Neural crest cell (in vitro differentiated cells): ENCODE results near the gene ANO3. TPM values are rescaled to one million over a fixed set of nuclear protein-coding genes. Genes with fewer than 3 reads are reported as not detected.

ENCODE experiments used
- DNase-seq: peaks from one replicate; pipeline ENCODE4 v3.0.0; 2021; ENCODE audit warnings: low read depth, mixed read lengths, low spot score
- H3K27ac Mint-ChIP-seq: one replicate; pipeline ENCODE4 v1.8.0; 2021; ENCODE audit warnings: mild to moderate bottlenecking, mixed read lengths; ENCODE audit not compliant: unreplicated experiment
- H3K27me3 Mint-ChIP-seq: 2 replicates; pipeline ENCODE4 v1.8.0; 2021; ENCODE audit warnings: low read depth, mild to moderate bottlenecking, mixed read lengths
- H3K36me3 Mint-ChIP-seq: 2 replicates; pipeline ENCODE4 v1.8.0; 2021; ENCODE audit warnings: low read depth, mild to moderate bottlenecking, mixed read lengths
- H3K4me1 Mint-ChIP-seq: 2 replicates; pipeline ENCODE4 v1.8.0; 2021; ENCODE audit warnings: mixed read lengths
- H3K4me3 Mint-ChIP-seq: one replicate; pipeline ENCODE4 v1.8.0; 2021; ENCODE audit warnings: mild to moderate bottlenecking, mixed read lengths
- H3K9me3 Mint-ChIP-seq: 2 replicates; pipeline ENCODE4 v1.8.0; 2021; ENCODE audit warnings: mixed read lengths
- total RNA-seq: library from RNA; stranded (reverse); gene quantifications from 2 replicates; pipeline ENCODE4 v1.2.1, GENCODE V29; 2021
- TF ChIP-seq, protein P1 (sequence below): fragments of 200-600 bp; sonication (generic); conservative IDR thresholded peaks from 2 replicates; pipeline ENCODE4 v1.5.0; 2021; ENCODE audit warnings: antibody characterized with exemption, mild to moderate bottlenecking

Gene ANO3
- total RNA-seq, 1 donor from 2014 or later = 0.33 TPM

DNA sequence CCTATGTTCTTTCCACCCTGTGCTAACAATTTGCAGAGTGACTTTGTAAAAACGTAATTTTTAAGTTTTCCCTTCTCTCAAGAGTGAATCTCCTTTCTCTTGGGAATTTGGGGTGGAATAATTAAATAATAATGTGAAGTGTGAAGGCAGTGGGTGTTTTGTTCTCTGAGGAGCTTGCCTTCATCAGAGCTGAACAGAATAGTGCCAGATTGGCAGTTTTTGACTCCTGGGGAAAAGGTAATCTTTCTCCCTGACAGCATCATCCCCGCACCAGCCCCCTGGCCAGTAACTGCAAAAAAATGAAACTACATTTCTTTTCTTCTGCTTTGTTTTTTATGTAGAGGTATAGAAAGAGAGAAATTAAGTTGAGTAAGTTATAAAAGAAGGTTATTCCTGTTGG lies 180.3 kb downstream of the ANO3 start:
- TF ChIP-seq, protein P1, sequence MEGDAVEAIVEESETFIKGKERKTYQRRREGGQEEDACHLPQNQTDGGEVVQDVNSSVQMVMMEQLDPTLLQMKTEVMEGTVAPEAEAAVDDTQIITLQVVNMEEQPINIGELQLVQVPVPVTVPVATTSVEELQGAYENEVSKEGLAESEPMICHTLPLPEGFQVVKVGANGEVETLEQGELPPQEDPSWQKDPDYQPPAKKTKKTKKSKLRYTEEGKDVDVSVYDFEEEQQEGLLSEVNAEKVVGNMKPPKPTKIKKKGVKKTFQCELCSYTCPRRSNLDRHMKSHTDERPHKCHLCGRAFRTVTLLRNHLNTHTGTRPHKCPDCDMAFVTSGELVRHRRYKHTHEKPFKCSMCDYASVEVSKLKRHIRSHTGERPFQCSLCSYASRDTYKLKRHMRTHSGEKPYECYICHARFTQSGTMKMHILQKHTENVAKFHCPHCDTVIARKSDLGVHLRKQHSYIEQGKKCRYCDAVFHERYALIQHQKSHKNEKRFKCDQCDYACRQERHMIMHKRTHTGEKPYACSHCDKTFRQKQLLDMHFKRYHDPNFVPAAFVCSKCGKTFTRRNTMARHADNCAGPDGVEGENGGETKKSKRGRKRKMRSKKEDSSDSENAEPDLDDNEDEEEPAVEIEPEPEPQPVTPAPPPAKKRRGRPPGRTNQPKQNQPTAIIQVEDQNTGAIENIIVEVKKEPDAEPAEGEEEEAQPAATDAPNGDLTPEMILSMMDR = no peak
- Mint-ChIP-seq H3K4me3 (no peak overlapping the region), H3K4me1 (peaks cover 9% of the 10 kb centered on the region), H3K9me3 (peaks cover 5% of the 10 kb centered on the region), H3K27ac (no peak overlapping the region), H3K27me3 (no peaks in the 10 kb centered on the region), H3K36me3 (no peaks in the 10 kb centered on the region)
- no peak for DNase-seq

DNA sequence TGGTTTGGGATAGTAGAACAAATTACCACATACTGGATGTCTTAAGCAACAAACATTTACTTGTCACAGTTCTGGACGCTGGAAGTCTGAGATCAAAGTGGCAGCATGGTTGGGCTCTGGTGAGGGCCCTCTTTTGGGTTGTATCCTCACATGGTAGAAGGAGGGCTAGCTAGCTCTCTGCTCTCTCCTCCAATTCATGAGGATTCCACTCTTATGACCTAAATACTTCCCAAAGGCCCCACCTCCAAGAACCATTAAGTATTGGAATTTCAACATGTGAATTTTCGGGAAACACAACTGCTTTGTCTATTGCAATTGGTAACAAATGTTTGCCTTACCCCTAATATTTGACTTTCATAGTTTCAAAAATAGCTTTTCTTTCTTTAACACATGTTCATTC lies 187.5 kb downstream of the ANO3 start:
- TF ChIP-seq, protein P1 = no peak
- Mint-ChIP-seq H3K36me3 (no peaks in the 10 kb centered on the region), H3K4me3 (no peak overlapping the region), H3K27ac (no peak overlapping the region), H3K9me3 (peaks cover 8% of the 10 kb centered on the region), H3K4me1 (peaks cover 4% of the 10 kb centered on the region), H3K27me3 (no peaks in the 10 kb centered on the region)
- DNase-seq = no peak

DNA sequence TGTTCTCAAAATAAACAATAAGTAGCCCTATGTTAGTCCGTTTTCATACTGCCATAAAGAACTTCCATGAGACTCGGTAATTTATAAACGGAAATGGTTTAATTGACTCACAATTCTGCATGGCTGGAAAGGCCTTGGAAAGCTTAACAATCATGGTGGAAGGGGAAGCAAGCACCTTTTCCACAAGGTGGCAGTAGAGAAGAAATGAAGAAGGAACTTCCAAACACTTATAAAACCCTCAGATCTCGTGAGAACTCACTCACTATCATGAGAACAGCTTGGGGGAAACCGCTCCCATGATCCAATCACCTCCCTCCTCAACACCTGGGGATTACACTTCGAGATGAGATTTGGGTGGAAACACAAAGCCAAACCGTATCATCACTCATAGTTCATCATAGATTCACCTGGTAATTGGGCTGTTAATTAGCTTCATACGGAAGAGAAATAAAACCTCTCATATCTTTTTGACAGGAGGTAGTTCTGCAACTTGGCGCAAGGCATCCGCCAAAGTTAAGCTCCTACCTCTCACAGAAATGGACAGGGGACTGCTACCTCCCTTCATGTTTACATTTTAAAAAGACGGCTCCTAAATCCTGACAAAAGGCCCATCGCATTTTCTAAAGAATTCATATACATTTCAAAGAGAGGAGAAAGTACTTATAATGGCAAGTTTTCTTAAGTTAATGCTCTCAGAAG lies 191.1 kb downstream of the ANO3 start:
- DNase-seq = no peak
- no peak overlapping the region for H3K27ac Mint-ChIP-seq
- TF ChIP-seq, protein P1 = peak; percentile 59

DNA sequence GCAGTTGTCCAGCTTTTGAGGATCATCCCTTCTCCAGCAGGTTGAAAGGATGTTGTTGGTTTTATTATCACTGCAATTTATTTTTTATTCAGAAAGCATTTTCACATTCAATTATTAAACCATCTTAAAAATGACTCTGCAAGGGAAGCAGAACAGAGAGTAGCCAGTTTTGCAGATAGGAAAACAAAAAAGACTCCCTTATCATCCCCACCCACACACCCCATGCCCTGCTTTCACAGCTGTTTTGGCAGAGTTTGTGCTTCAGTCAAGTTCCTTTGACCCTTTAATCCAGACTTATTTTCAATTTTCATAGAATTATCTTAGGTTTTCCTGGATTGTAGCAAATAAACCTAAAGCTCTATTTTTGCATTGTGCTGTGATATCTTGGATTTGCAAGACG lies 195.8 kb downstream of the ANO3 start:
- H3K27ac Mint-ChIP-seq = no peak overlapping the region
- peaks cover 8% of the 10 kb centered on the region for H3K9me3 Mint-ChIP-seq
- H3K4me1 Mint-ChIP-seq = peaks cover 4% of the 10 kb centered on the region
- TF ChIP-seq, protein P1 = no peak
- no peaks in the 10 kb centered on the region for H3K36me3 Mint-ChIP-seq
- H3K4me3 Mint-ChIP-seq = no peak overlapping the region
- H3K27me3 Mint-ChIP-seq = no peaks in the 10 kb centered on the region
- no peak for DNase-seq

More for the DNA sequence above, 191.1 kb downstream of the ANO3 start:
- Mint-ChIP-seq H3K4me1 (peaks cover 4% of the 10 kb centered on the region), H3K36me3 (no peaks in the 10 kb centered on the region), H3K27me3 (no peaks in the 10 kb centered on the region), H3K9me3 (peaks cover 8% of the 10 kb centered on the region), H3K4me3 (no peak overlapping the region)

DNA sequence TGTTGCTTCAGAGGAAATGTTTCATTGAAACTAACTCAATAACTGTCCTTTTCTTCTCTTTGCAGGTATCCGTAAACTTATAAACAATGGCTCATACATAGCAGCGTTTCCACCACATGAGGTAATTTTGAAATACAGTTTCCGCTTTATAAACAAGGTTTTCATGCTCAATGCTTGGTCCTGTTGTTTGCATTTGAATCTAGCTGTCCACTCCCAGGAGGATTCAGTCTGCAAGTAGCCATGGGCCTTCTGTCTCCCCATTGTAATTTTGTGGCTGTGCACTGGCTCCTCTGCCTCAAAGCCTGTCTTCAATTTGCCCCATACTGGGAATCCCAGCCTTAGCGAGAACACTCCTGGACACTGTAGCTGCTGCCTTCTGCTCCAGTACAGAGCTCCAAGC lies 205.4 kb downstream of the ANO3 start:
- H3K36me3 Mint-ChIP-seq = no peaks in the 10 kb centered on the region
- H3K27me3 Mint-ChIP-seq = peaks cover 3% of the 10 kb centered on the region
- TF ChIP-seq, protein P1 = no peak
- DNase-seq = no peak
- peaks cover 5% of the 10 kb centered on the region for H3K9me3 Mint-ChIP-seq
- H3K4me1 Mint-ChIP-seq = no peaks in the 10 kb centered on the region
- H3K27ac Mint-ChIP-seq = no peak overlapping the region
- H3K4me3 Mint-ChIP-seq = no peak overlapping the region
